Measurements from ENCODE around the gene MDFIC.

Gene MDFIC

GRCh38 chr7:115047958-115048720 is 126.2 kb downstream of the MDFIC start:
- H3K4me3 Mint-ChIP-seq = no peak overlapping the region
- H3K4me1 Mint-ChIP-seq = no peaks in the 10 kb centered on the region
- no peak overlapping the region for H3K27ac Mint-ChIP-seq
- DNase-seq (ENCODE audit: low spot score in 2 of 2) (no peak), ATAC-seq (no peak)
- H3K9me3 Mint-ChIP-seq = peaks cover 4% of the 10 kb centered on the region
- H3K36me3 Mint-ChIP-seq = no peaks in the 10 kb centered on the region

- H3K4me1 Mint-ChIP-seq = no peaks in the 10 kb centered on the region
- no peak overlapping the region for H3K4me3 Mint-ChIP-seq
- DNase-seq (ENCODE audit: low spot score in 2 of 2) = no peak
- no peaks in the 10 kb centered on the region for H3K36me3 Mint-ChIP-seq
- no peak for ATAC-seq
- no peak overlapping the region for H3K27ac Mint-ChIP-seq
- peaks cover 4% of the 10 kb centered on the region for H3K9me3 Mint-ChIP-seq
Observed at GRCh38 chr7:115052706-115053105, 130.8 kb downstream of the MDFIC start.

- Mint-ChIP-seq H3K27ac (no peak overlapping the region), H3K9me3 (peaks cover 4% of the 10 kb centered on the region), H3K4me1 (no peaks in the 10 kb centered on the region), H3K4me3 (no peak overlapping the region), H3K36me3 (no peaks in the 10 kb centered on the region)
- ATAC-seq = no peak
- DNase-seq (ENCODE audit: low spot score in 2 of 2) = no peak
Observed at GRCh38 chr7:115054478-115055065, 132.7 kb downstream of the MDFIC start.

- H3K4me3 Mint-ChIP-seq = no peak overlapping the region
- no peak overlapping the region for H3K27ac Mint-ChIP-seq
- no peaks in the 10 kb centered on the region for H3K4me1 Mint-ChIP-seq
- H3K9me3 Mint-ChIP-seq = peaks cover 4% of the 10 kb centered on the region
- ATAC-seq (no peak), DNase-seq (ENCODE audit: low spot score in 2 of 2) (no peak)
- H3K36me3 Mint-ChIP-seq = no peaks in the 10 kb centered on the region
Observed at GRCh38 chr7:115056019-115056418, 134.1 kb downstream of the MDFIC start.

- no peaks in the 10 kb centered on the region for H3K36me3 Mint-ChIP-seq
- H3K4me1 Mint-ChIP-seq = no peaks in the 10 kb centered on the region
- DNase-seq (ENCODE audit: low spot score in 2 of 2) = no peak
- no peak overlapping the region for H3K4me3 Mint-ChIP-seq
- no peaks in the 10 kb centered on the region for H3K9me3 Mint-ChIP-seq
- no peak for ATAC-seq
- H3K27ac Mint-ChIP-seq = no peak overlapping the region
Observed at GRCh38 chr7:115058726-115059125, 136.8 kb downstream of the MDFIC start.

GRCh38 chr7:115059321-115059720 is 137.4 kb downstream of the MDFIC start:
- H3K36me3 Mint-ChIP-seq = no peaks in the 10 kb centered on the region
- no peak for DNase-seq (ENCODE audit: low spot score in 2 of 2)

GRCh38 chr7:115060095-115060870 is 138.4 kb downstream of the MDFIC start:
- no peak overlapping the region for H3K4me3 Mint-ChIP-seq
- no peaks in the 10 kb centered on the region for H3K9me3 Mint-ChIP-seq
- DNase-seq (ENCODE audit: low spot score in 2 of 2) (no peak), ATAC-seq (no peak)
- no peaks in the 10 kb centered on the region for H3K4me1 Mint-ChIP-seq
- H3K27ac Mint-ChIP-seq = no peak overlapping the region
- no peaks in the 10 kb centered on the region for H3K36me3 Mint-ChIP-seq

More at GRCh38 chr7:115059321-115059720, 137.4 kb downstream of the MDFIC start:
- H3K27ac Mint-ChIP-seq = no peak overlapping the region
- H3K9me3 Mint-ChIP-seq = no peaks in the 10 kb centered on the region
- H3K4me3 Mint-ChIP-seq = no peak overlapping the region
- no peaks in the 10 kb centered on the region for H3K4me1 Mint-ChIP-seq
- ATAC-seq = no peak

GRCh38 chr7:115066050-115066449 is 144.2 kb downstream of the MDFIC start:
- Mint-ChIP-seq H3K4me3 (no peak overlapping the region), H3K9me3 (no peaks in the 10 kb centered on the region), H3K4me1 (no peaks in the 10 kb centered on the region), H3K36me3 (no peaks in the 10 kb centered on the region), H3K27ac (no peak overlapping the region)
- ATAC-seq = no peak
- no peak for DNase-seq (ENCODE audit: low spot score in 2 of 2)

GRCh38 chr7:115066634-115067033 is 144.7 kb downstream of the MDFIC start:
- H3K9me3 Mint-ChIP-seq = no peaks in the 10 kb centered on the region
- H3K4me1 Mint-ChIP-seq = no peaks in the 10 kb centered on the region

GRCh38 chr7:115068220-115068619 is 146.3 kb downstream of the MDFIC start:
- Mint-ChIP-seq H3K27ac (no peak overlapping the region), H3K9me3 (no peaks in the 10 kb centered on the region), H3K4me1 (no peaks in the 10 kb centered on the region), H3K4me3 (no peak overlapping the region), H3K36me3 (no peaks in the 10 kb centered on the region)
- no peak for ATAC-seq
- DNase-seq (ENCODE audit: low spot score in 2 of 2) = no peak

More at GRCh38 chr7:115066634-115067033, 144.7 kb downstream of the MDFIC start:
- H3K36me3 Mint-ChIP-seq = no peaks in the 10 kb centered on the region
- DNase-seq (ENCODE audit: low spot score in 2 of 2) (no peak), ATAC-seq (no peak)
- H3K27ac Mint-ChIP-seq = no peak overlapping the region
- H3K4me3 Mint-ChIP-seq = no peak overlapping the region

Data from stimulated activated effector memory CD8-positive, alpha-beta T cell treated with anti-CD3 and anti-CD28 coated beads, Interleukin-12 subunit alpha, Interleukin-12 subunit beta, amount 100 ng/mL, for 72 hours (primary cell).